NCI-H146 treated with DMSO at 0.1 percent for 48 hours (cell line): ENCODE results near the gene SDF2L1.
"Not testable (repeated sequence)": the region's sequence is repeated elsewhere in the genome, so short reads cannot be mapped to it uniquely, and the experiment has no call there.

Experiments used
- DNase-seq: peaks from one replicate; lab custom pipeline; 2025; ENCODE audit not compliant: unreplicated experiment; lab: John Stamatoyannopoulos, UW

Gene SDF2L1

DNA sequence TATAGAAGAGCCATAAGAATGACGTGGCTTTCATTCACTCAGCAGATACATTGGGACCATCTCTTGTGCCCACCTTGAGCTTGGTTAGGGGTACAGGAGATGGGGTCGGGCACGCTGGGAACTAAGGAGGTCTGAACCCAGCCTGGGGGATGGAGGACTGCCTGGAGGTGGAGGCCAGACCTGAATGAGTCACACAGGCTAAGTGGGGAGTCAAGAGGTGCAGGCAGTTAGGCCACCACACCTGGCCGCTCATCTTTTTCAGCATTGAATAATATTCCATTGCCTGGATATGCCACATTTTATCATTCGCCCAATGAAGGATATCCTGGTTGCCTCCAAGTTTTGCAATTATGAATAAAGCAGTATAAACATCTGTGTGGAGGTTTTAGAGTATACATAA, 19.9 kb downstream of the SDF2L1 start:
- DNase-seq, result no peak

DNA sequence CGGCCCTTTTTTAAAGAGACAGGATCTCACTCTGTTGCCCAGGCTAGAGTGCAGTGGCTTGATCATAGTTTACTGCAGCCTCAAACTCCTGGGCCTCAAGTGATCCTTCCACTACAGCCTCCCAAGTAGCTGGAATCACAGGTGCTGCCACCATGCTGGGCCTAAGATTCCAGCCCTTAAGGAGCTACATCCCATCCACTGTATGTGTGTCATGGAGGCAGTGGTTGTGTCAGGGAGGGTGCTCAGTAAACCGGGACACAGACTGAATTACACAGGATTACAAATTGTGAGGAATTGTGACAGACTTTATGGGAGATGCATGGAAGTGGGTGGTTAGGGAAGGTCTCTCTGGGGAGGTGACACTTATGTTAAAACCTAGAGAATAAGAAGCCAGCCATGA, 21.6 kb downstream of the SDF2L1 start:
- no peak for DNase-seq

DNA sequence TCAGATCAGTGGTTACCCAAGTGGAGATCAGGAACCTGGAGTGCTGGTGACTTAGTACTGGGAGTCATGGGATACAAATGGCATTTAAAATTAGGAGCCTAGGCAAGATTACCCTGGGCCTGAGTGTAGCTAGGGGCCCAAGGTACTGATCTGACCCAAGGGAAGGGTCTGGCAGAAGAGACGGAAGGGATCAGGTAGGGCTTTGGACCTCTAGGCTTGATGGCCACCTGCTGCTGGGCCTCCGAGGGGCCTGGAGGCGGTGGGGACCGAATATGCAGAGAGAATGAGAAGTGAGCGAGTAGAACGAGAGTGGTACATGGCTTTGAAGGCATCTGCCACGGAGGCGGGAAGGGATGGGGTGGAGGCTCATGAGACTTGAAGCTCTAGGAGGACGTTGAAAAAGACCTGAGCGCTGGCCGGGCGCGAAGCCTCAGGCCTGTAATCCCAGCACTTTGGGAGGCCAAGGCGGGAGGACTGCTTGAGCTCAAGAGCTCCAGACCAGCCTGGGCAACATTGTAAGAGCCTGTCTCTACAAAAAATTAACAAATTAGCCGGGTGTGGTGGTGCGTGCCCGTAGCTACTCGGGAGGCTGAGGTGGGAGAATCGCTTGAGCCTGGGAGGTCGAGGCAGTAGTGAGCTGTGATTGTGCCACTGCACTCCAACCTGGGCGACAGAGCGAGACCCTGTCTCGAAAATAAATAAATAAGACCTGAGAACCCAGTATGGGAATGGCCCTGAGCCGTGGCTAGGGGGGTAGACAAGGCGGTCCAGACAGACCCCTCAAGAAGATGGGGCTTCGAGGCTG, 23.1 kb downstream of the SDF2L1 start:
- DNase-seq, result no peak

DNA sequence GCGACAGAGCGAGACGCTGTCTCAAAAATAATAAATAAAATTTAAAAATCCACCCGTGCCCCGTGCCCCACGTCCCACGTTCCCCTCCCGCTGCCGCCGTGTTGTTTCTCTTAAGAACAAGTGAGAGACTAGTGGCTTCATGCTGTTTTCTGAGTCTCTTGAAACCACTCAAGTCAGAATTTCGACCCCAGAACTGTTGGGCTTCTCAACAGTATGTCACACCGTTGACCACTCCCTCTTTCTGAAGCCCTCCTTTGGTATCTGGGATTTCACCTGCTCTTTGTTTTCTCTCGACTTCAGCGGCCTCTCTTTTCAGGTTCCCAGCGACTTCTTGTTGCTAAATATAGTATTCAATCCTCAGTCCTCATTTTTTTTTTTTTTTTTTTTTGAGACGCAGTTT, 24.7 kb downstream of the SDF2L1 start:
- DNase-seq, result no peak

DNA sequence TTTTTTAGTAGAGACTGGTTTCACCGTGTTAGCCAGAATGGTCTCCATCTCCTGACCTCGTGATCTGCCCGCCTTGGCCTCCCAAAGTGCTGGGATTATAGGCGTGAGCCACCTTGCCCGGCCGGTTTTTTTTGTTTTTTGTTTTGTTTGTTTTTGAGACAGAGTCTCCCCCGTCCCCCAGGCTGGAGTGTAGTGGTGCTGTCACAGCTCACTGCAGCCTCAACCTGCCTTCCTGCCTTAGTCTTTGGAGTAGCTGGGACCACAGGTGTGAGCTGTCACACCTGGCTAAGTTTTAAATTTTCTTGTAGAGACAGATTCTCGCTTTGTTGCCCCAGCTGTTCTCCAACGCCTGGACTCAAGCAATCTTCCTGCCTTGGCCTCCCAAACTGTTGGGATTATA, 26.9 kb downstream of the SDF2L1 start:
- no peak for DNase-seq

DNA sequence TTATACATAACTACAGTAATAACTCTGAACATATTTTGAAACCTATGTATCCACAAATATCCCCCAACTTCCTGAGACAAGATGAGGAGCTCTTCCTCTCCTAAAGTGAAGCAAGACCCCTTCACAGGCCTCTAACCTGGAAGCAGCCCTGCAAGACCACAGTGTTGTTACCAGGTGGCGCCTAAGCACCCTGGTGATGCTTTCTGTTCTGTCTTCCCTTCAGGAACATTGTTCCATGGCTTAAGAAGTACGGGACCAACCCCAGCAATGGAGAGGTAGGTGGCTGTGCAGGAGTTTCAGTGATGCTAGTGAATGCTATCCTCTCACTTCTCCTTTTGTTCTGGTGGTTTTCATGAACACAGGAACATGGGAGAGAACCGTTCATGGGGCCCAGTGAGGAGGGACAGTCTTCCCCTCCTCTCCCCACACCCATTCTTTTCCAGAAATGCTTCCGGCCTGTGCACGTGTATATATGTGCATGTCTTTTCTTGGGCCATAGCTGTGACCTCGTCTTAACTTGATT, 30.1 kb downstream of the SDF2L1 start:
- no peak for DNase-seq

DNA sequence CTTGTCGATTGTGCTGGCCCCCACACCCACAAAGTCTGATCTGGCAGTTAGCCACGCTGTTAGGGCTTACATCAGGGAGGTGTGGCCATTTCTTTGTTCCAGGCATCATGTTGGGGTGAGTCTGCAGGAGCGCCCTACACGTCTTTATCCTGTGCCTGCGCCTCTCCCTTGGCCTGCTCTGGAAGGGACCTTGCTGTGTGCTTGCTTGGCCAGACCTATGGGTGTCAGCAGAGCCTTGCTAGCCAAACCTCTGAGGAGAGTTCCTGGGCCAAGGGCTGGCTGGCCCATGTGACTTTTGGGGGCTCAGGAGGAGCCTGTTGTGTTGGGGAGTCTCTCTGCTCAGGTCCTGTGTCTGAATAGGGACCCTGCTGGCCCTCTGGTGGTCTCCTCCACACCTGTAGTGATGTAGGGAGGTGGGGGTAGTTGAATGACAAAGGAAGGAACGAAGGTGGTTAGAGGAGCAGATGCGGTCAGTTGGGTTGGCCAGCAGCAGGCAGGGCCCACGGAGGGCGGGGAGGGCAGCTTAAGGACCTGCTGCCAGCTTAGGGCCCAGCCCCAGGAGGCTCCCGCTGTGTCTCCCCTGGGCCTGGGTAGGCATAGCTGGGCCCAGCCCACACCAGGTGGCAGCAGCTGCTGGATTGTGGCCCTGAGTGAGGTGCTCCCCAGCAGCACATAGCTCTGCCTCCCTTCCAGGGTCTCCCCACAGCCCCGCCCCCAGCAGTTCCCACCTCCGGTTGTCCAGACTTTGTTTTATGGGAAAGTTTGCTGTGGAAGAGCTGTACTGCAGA, 31.6 kb downstream of the SDF2L1 start:
- DNase-seq, result no peak

DNA sequence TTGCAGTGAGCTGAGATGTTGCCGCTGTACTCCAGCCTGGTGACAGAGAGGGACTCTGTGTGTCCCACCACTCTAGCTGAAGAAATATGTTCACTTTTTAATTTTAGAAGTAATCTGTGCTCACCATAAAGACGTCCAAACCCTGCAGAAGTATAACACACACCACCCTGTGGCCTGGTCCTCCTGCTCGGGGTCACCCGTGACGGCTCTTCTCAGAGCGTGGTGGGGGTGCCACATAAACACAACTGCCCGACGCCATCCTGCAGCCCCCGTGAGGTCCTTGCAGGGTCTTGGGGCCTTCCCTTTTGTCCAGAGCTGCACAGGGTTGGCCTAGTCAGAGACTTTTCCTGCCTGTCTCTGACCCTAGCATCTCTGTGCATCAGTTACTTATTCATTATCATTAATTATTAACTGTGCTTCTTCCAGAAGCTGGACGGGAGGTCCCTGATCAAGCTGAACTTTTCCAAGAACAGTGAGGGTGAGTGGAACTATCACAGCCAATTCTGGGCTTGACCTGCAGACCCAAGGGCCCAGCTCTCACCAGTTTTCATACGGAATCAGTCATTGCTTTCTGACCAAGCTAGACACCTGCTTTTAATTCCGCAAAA, 32.6 kb downstream of the SDF2L1 start:
- no peak for DNase-seq

DNA sequence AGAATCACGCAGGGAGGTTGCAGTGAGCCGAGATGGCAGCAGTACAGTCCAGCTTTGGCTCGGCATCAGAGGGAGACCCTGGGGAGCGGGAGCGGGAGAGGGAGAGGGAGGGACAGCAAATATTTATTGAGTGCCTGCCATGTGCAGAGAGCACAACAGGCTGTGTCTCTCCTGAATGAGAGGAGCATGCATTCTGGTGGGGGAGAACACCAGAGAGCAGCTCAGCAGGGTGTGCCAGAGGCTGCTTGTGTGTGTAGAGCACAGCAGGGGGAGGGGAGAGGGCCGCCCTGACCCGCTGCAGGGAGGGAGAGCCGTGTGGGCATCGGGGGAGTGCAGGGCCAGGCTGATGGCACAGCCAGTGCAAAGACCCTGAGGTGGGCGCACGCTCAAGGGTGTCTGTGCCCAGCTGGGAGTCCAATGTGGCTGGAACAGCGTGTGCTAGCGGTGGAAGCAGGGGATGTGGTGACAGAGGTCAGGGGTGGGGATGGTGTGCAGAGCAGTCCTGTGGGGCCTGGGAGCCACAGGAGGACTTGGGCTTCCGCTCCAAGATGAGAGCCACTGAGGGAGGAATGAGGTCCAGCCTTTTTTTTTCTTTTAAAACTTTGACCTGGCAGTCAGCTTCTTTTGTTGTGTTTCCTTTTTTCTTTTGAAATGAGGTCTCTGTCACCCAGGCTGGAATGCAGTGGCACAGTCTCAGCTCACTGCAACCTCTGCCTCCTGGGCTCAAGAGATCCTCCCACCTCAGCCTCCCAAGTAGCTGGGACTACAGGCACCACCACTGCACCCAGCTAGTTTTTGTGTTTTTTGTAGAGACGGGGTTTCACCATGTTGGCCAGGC, 35.7 kb downstream of the SDF2L1 start:
- no peak for DNase-seq

DNA sequence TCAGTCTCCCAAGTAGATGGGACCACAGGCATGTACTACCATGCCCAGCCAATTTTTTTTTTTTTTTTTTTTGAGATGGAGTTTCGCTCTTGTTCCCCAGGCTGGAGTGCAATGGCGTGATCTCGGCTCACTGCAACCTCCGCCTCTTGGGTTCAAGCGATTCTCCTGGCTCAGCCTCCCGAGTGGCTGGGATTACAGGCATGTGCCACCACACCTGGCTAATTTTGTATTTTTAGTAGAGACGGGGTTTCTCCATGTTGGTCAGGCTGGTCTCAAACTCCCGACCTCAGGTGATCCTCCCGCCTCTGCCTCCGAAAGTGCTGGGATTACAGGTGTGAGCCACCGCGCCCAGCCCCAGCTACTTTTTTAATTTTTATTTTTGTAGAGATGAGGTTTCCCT, 36.7 kb downstream of the SDF2L1 start:
- not testable (repeated sequence) for DNase-seq

DNA sequence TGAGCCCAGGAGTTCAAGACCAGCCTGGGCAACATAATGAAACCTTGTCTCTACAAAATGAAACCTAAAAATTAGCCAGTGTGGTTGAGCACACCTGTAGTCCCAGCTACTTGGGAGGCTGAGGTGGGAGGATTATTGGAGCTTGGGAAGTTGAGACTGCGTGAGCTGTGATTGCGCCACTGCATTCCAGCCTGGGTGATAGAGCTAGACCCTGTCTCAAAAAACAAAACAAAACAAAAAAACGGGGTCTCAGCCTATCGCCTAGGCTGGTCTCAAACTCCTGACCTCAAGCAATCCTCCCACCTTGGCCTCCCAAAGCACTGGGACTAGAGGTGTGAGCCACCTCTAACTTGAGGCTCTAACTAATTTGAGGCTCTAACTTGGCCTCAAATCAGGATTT, 37.3 kb downstream of the SDF2L1 start:
- no peak for DNase-seq

DNA sequence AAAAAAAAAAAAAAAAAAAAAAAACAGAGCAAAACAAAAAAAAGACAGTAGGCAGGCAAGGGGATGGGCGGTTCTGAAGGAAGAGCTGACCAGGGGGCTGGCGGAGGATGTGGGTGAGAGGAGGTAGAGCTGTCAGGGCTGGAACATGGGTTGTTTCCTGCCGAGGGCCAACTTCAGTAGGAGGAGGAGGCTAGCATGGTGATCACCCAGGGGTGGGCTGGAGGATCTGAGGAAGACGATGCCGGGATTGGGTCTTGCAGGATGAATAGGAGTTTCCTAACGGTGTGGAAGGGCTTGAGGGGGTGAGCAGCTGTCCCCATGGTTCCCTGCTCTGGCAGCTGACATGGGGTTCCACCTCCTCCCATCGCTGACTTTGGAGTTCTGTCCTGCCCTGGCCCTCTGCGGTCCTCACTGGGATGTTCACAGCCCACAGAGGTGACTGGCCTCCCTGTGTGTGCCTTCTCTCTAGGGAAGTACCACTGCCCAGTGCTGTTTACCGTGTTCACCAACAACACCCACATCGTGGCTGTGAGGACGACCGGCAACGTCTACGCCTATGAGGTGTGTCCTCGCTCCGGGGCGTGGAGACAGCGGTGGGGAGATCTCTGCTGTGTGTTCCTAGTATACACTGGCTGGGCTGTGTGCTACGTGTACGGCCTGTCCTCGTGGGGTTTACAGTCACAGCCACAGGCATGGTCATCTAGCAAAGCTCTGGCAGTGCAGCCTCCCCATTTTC, 38.9 kb downstream of the SDF2L1 start:
- no peak for DNase-seq

DNA sequence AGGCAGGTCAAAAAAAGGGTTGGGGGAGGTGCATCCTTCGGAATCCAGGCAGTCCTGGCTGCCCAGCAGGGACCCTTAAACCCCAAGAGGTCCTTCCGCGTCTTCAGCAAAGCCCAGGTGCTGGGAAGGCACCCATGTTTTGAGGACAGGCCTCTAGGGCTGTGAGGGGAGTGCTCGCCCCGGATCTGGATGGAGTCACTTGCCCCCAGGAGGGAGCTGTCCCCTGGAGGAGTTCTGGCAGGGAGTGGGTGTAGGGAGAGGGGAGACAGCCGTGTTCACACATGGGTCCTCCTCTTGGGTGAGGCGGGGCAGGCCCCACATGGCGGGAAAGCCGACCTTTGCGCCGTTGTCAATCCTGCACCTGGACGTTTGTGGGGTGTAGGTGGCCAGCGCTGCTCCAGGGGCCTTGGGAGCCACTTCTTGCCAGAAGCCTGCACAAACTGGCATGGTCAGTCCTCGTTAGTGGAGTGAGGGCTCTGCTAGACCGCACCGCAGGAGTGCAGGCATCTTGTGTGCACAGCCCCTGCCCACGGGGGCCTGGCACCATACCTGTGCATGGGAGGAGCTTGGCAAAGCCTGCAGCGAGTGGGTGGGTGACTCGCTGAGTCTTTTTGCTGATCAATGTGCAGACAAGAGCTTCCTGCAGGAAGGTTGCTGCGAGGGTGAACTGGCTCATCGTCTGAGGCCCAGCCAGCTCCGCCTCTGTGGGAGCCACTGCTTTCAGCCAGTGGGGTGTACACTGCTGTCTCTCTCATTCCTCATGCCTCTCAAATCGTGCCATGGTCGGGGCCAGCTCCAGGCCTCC, 39.7 kb downstream of the SDF2L1 start:
- DNase-seq, result no peak

DNA sequence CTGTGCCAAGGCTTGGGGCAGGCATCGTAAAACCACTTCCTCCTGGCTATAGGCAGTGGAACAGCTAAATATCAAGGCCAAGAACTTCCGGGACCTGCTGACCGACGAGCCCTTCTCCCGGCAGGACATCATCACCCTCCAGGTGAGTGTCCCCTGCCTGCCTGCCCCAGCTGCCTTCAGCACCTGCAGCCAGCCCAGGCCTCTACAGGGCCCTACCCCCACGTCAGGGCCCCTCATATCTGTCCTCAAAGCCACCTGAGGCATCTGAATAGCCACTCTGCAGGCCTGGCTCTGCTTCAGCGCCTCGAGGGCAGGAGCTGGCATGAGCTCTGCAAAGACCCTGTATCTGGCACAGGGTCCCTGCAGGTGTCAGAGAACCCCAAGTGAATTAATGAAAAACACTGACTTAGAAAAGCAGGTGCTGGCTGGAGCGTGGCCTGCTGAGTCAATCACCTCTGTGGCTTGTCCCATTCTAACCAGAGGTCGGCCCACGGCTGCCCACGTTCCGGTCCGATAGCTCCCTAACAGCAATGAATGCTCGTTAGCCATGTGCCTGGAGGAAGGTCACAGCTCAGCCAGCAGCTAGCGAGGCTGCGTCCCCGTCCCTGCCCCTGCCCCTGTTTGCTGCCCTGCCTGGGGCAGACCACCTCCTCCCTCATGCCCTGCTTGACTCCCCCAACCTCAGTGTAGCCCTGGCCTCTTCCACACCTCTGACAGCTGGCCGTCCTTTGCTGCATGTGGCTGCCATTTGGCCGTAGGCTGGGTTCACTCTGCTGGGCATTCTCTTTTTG, 40.5 kb downstream of the SDF2L1 start:
- no peak for DNase-seq

DNA sequence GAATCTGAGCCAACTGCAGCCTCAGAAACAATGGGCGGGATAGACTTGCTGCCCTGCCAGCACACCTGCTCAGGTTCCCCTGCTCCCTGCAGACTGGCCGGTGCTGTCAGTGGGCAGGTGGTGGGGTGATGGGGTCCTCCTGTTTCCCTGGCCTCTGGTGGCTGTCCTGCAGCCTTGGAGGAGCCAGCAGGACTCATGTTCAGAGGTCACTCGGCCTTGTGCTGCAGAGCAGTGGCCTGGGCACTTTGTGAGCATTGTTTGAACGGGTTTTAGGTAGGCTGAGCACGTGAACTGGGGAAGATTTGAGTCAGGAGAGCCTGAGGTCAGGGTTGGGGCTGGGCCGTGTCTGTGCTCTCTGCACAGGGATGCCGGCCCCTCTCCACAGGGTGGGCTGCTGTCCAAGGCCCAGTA, 41.3 kb downstream of the SDF2L1 start:
- DNase-seq, result no peak

DNA sequence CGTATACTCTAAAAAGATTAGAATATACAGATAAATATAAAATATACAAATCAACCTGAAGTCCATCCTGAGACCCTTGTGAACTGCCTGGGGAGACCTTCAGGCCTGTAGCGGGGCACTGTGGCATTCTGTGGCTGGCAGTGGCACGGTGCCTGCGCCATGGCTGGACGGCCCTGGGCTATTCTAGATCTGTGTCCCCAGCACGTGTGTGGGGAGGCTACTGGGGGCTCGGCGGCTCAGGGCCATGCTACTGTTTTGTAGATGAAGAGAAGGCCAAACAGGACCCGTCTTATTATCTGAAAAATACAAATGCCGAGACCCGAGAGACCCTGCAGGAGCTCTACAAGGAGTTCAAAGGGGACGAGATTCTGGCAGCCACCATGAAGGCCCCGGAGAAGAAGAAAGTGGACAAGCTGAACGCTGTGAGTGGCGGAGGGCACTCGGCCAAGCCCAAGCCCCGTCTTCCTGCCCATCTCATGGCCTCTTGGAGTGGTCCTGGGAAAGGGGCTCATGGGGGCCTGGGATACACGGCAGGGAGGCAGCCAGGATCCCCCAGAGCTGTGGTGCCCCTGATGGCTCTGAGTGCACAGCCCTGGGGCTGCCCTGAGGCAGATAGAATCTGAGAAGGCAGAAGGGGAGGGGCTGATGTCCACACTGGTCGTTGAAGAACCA, 42.5 kb downstream of the SDF2L1 start:
- DNase-seq, result no peak

DNA sequence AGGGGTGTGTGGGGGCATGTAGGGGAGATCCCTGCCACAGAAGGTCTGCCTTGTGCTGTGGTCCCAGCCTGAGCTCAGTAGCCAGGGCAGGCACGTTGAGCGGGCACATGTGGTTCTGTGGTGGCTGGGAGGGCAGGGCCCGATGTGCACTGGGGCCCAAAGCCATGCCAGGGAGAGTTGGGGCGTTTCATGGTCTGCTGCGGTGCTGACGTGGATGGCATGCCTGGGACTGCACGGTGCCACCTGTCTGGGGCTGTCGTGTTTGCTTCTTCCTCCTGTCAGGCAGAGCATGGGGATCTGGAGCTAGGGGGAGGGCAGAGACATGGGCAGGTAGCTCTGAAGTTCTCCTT, 43.0 kb downstream of the SDF2L1 start:
- no peak for DNase-seq

DNA sequence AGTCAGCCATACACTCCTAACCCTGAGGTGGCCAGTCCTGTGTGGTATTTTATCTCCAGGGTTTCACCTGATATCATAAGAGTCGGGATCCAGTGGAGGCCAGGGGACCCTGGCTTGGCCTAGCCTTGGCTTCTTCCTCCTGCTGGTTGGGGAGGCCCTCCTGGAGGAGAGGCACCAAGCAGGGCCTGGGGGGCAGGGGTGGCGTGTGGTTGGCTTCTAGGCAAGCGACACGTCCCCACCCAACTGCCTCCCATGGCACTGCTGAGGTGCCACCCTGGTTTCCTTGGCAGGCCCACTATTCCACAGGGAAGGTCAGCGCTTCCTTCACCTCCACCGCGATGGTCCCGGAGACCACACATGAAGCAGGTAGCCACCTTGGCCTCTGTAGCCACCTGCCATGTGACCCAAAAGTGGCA, 44.1 kb downstream of the SDF2L1 start:
- DNase-seq, result no peak
